ENCODE results near the gene CEP192.

DNA sequence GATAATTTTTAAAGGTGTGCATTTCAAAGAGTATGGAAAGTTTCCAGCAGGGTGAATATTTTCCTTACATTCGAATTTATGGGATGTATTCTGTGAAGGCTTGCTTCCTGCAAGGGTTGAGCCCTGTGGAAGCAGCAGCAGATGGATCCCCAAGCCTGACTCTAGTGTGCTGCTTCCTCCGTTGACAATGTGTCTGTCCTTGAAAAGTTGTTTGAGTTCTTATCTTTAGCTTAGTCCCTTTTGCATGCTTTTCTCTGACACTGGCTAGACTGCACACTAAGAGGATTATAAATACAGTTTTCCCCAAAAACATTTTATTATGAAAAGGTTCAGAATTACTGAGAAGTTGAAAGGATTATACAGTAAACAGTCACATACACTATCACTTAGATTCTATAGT is 86.3 kb downstream of the CEP192 start:
- TF ChIP-seq, protein P1, sequence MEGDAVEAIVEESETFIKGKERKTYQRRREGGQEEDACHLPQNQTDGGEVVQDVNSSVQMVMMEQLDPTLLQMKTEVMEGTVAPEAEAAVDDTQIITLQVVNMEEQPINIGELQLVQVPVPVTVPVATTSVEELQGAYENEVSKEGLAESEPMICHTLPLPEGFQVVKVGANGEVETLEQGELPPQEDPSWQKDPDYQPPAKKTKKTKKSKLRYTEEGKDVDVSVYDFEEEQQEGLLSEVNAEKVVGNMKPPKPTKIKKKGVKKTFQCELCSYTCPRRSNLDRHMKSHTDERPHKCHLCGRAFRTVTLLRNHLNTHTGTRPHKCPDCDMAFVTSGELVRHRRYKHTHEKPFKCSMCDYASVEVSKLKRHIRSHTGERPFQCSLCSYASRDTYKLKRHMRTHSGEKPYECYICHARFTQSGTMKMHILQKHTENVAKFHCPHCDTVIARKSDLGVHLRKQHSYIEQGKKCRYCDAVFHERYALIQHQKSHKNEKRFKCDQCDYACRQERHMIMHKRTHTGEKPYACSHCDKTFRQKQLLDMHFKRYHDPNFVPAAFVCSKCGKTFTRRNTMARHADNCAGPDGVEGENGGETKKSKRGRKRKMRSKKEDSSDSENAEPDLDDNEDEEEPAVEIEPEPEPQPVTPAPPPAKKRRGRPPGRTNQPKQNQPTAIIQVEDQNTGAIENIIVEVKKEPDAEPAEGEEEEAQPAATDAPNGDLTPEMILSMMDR (IDR thresholded peaks at IDR 0.05; ENCODE audit: low read depth, low read length): no peak
- no peak for TF ChIP-seq EZH2phosphoT487 (IDR thresholded peaks at IDR 0.05; ENCODE audit: low read depth)
